ENCODE results near the gene COL4A1.
"Not testable (repeated sequence)": the region's sequence is repeated elsewhere in the genome, so short reads cannot be mapped to it uniquely, and the experiment has no call there.

Gene COL4A1

DNA sequence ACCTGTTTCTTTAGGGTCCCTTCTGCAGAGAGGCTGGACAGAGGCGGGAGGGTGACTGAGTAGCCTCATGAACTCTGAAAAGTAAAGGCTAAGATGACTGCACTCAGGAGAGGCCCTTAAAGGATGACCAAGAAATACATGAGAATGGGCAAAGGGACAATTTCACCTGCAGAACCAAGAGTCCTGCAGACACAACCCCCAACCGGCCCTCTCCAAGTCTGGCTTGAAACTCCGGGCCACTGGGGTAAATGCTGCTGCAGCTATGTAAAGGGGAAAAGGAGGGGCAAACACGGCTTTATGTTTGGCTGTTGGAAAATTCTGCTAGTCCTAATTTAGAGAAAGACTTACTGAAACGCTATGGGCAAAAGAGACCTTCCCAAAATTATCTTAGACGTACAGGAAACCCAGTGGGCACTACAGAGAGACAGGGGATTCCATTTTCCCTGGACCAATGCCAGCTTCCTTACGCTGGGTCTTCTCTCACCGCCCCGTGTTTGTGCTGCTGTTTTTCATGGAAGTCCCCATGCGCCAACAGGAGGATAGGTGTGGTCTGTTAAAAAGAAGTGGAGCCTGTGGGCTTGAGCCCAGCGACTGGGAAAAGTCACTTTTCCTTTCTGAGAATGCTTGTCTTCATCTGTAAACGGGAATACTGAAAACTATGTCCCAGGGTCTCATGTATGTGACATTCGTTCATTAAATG lies 10.7 kb upstream of the COL4A1 start:
- H3K4me1 ChIP-seq (ENCODE audit: control insufficient read depth, insufficient read depth, low read length, poor library complexity, severe bottlenecking), result no peaks in the 10 kb centered on the region
- DNase-seq, result no peak
- H3K9me3 ChIP-seq (ENCODE audit: control insufficient read depth, low read length), result no peaks in the 10 kb centered on the region
- H3K36me3 ChIP-seq (ENCODE audit: control insufficient read depth, insufficient read depth, low read length), result no peaks in the 10 kb centered on the region
- no peak overlapping the region for H3K4me3 ChIP-seq (ENCODE audit: insufficient read depth, low read depth, low read length, poor library complexity, severe bottlenecking)
- no peaks in the 10 kb centered on the region for H3K27me3 ChIP-seq (replicated peaks; ENCODE audit: control insufficient read depth, insufficient read depth, low read length, poor library complexity, severe bottlenecking)
- no peak overlapping the region for H3K27ac ChIP-seq (ENCODE audit: insufficient read depth, low read length, poor library complexity, severe bottlenecking)

DNA sequence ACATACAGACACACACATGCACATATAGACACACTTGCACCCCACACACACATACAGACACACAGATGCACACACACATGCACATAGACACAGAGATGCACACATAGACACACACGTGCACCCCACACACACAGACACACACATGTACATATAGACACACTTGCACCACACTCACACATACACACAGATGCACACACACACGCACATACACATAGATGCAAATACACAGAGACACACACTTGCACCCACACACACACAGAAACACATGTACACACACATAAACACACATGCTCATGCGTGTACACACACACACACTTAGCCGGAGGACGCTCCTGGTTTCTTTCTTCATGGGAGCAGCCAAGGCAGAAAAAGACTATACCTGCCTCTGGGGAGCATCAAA lies 10.1 kb upstream of the COL4A1 start:
- Histone ChIP-seq H3K4me3 (ENCODE audit: insufficient read depth, low read depth, low read length, poor library complexity, severe bottlenecking) (no peak overlapping the region), H3K27me3 (replicated peaks; ENCODE audit: control insufficient read depth, insufficient read depth, low read length, poor library complexity, severe bottlenecking) (no peaks in the 10 kb centered on the region), H3K27ac (ENCODE audit: insufficient read depth, low read length, poor library complexity, severe bottlenecking) (no peak overlapping the region), H3K36me3 (ENCODE audit: control insufficient read depth, insufficient read depth, low read length) (no peaks in the 10 kb centered on the region), H3K4me1 (ENCODE audit: control insufficient read depth, insufficient read depth, low read length, poor library complexity, severe bottlenecking) (no peaks in the 10 kb centered on the region), H3K9me3 (ENCODE audit: control insufficient read depth, low read length) (no peaks in the 10 kb centered on the region)
- DNase-seq, result no peak

DNA sequence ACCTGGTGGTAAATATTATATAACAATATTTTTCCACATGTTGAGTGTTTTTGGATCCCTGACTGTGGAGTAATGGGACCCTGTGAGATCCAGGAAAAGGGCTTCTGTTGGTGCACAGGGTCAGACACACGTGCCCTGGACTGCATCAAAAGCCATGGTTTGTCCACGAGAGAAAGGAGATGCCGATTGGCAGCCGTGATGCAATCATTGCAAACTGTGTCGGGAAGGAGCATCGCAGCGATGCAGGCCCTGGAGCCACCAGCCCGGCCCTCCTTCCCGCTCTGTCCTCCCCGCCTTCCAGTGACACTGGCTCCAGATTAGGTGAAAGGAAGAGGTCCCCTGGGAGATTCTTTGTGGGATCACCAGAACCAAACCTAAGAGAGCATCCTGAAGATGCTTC lies 9.2 kb upstream of the COL4A1 start:
- DNase-seq, result no peak
- Histone ChIP-seq H3K27ac (ENCODE audit: insufficient read depth, low read length, poor library complexity, severe bottlenecking) (no peak overlapping the region), H3K4me1 (ENCODE audit: control insufficient read depth, insufficient read depth, low read length, poor library complexity, severe bottlenecking) (no peaks in the 10 kb centered on the region), H3K36me3 (ENCODE audit: control insufficient read depth, insufficient read depth, low read length) (no peaks in the 10 kb centered on the region), H3K9me3 (ENCODE audit: control insufficient read depth, low read length) (no peaks in the 10 kb centered on the region), H3K27me3 (replicated peaks; ENCODE audit: control insufficient read depth, insufficient read depth, low read length, poor library complexity, severe bottlenecking) (no peaks in the 10 kb centered on the region), H3K4me3 (ENCODE audit: insufficient read depth, low read depth, low read length, poor library complexity, severe bottlenecking) (no peak overlapping the region)

DNA sequence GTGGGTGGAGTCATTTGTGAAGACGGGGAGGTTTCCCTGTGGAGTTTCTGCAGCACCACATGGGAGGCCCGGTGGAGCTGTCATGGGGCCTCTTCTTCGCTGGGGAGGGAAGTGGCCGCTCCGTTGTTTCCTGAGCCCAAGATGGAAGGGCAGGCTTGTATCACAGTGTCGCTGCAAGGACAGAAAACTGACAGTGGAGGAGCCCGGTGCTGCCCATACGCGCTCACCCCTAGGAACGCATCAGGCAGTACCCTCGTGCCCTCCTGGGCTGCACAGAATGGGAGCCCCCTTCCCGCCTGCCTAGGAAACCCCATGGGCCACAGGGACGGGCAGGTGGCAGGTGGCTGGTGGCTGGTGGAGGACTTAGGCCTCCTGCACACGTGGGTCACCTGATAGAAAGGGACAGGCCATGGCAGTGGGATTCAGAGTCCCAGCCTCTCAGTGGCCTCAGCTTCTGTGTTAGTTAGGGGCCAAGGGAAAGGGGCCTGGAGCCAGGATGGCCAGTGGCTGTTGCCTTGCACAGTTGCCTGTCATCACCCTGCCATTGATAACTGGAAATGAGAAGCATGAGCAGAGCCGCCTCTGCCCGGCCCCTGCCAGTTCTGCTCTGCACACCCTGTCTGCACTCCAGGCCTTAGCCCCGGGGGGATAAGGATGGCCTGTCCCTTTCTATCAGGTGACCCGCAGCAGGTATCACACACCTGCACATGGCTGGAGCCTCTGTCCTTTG lies 7.7 kb upstream of the COL4A1 start:
- no peaks in the 10 kb centered on the region for H3K4me1 ChIP-seq (ENCODE audit: control insufficient read depth, insufficient read depth, low read length, poor library complexity, severe bottlenecking)

DNA sequence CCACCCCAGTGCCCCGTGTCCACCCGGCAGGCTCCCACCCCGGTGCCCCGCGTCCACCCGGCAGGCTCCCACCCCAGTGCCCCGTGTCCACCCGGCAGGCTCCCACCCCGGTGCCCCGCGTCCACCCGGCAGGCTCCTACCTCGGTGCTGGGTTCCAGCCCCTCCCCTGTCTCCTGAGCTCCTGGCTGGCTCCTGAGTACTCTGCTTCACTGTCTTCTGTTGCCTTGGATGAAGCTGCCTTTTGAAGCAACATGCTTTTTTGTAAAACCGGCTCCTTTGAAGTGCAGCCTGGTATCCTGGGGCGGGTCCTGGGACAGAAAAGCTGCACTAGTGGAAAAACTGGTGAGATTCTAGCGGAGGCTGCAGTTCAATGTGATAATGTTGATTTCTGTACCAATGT lies 6.8 kb upstream of the COL4A1 start:
- not testable (repeated sequence) for H3K9me3 ChIP-seq (ENCODE audit: control insufficient read depth, low read length); H3K27me3 ChIP-seq (replicated peaks; ENCODE audit: control insufficient read depth, insufficient read depth, low read length, poor library complexity, severe bottlenecking); H3K4me3 ChIP-seq (ENCODE audit: insufficient read depth, low read depth, low read length, poor library complexity, severe bottlenecking); DNase-seq; H3K27ac ChIP-seq (ENCODE audit: insufficient read depth, low read length, poor library complexity, severe bottlenecking); H3K36me3 ChIP-seq (ENCODE audit: control insufficient read depth, insufficient read depth, low read length); H3K4me1 ChIP-seq (ENCODE audit: control insufficient read depth, insufficient read depth, low read length, poor library complexity, severe bottlenecking)

More for the DNA sequence above, 7.7 kb upstream of the COL4A1 start:
- Histone ChIP-seq H3K27ac (ENCODE audit: insufficient read depth, low read length, poor library complexity, severe bottlenecking) (no peak overlapping the region), H3K4me3 (ENCODE audit: insufficient read depth, low read depth, low read length, poor library complexity, severe bottlenecking) (no peak overlapping the region), H3K27me3 (replicated peaks; ENCODE audit: control insufficient read depth, insufficient read depth, low read length, poor library complexity, severe bottlenecking) (no peaks in the 10 kb centered on the region), H3K9me3 (ENCODE audit: control insufficient read depth, low read length) (no peaks in the 10 kb centered on the region), H3K36me3 (ENCODE audit: control insufficient read depth, insufficient read depth, low read length) (no peaks in the 10 kb centered on the region)
- DNase-seq, result no peak

DNA sequence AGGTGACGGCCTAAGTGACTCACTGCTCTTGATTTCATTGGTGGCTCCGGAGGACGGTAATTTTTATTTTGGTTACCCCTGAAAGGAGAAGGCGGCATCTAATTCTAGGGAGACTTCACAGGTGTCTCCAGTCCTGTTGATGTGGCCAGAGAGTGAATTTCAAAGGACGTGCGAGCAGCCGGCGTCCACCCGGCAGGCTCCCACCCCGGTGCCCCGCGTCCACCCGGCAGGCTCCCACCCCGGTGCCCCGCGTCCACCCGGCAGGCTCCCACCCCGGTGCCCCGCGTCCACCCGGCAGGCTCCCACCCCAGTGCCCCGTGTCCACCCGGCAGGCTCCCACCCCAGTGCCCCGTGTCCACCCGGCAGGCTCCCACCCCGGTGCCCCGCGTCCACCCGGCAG lies 6.3 kb upstream of the COL4A1 start:
- H3K4me1 ChIP-seq (ENCODE audit: control insufficient read depth, insufficient read depth, low read length, poor library complexity, severe bottlenecking); H3K4me3 ChIP-seq (ENCODE audit: insufficient read depth, low read depth, low read length, poor library complexity, severe bottlenecking): not testable (repeated sequence)

DNA sequence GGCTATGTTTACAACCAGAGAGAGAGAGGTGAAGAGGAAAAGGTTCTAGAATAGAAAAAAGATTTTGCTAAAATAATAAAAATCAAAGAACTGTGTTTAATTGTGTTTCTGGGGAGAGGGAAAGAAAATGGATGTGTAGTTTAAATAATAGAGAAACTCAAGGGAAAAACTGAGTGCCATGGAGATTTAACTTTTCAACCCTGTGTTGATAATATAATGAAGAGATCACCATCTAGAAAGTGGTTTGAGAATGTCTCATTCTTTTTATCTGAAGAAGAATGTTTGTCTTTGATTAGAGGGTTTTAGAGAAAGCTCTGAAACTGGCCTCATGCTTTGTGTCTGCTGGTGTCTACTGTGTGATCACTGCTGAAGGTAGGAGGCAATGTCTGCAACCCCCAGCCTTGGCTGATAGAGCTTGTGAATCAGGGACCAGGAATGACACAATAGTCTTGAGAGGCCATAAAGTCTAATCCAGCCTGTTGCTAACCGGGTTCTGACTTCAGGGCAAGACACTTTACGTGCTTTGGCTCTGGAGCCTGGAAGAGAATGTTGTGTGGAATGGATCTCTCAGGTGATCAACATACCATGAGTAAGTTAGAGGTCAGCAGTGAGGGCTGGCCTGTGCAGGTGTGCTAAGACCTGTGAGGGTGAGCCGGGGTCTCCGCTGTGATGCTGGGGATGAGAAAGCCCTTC lies 5.5 kb upstream of the COL4A1 start:
- no peak for DNase-seq
- Histone ChIP-seq H3K27me3 (replicated peaks; ENCODE audit: control insufficient read depth, insufficient read depth, low read length, poor library complexity, severe bottlenecking) (no peaks in the 10 kb centered on the region), H3K36me3 (ENCODE audit: control insufficient read depth, insufficient read depth, low read length) (no peaks in the 10 kb centered on the region), H3K4me3 (ENCODE audit: insufficient read depth, low read depth, low read length, poor library complexity, severe bottlenecking) (no peak overlapping the region), H3K4me1 (ENCODE audit: control insufficient read depth, insufficient read depth, low read length, poor library complexity, severe bottlenecking) (no peaks in the 10 kb centered on the region), H3K9me3 (ENCODE audit: control insufficient read depth, low read length) (no peaks in the 10 kb centered on the region), H3K27ac (ENCODE audit: insufficient read depth, low read length, poor library complexity, severe bottlenecking) (no peak overlapping the region)

More for the DNA sequence above, 6.3 kb upstream of the COL4A1 start:
- DNase-seq; H3K36me3 ChIP-seq (ENCODE audit: control insufficient read depth, insufficient read depth, low read length); H3K27me3 ChIP-seq (replicated peaks; ENCODE audit: control insufficient read depth, insufficient read depth, low read length, poor library complexity, severe bottlenecking); H3K9me3 ChIP-seq (ENCODE audit: control insufficient read depth, low read length); H3K27ac ChIP-seq (ENCODE audit: insufficient read depth, low read length, poor library complexity, severe bottlenecking): not testable (repeated sequence)

DNA sequence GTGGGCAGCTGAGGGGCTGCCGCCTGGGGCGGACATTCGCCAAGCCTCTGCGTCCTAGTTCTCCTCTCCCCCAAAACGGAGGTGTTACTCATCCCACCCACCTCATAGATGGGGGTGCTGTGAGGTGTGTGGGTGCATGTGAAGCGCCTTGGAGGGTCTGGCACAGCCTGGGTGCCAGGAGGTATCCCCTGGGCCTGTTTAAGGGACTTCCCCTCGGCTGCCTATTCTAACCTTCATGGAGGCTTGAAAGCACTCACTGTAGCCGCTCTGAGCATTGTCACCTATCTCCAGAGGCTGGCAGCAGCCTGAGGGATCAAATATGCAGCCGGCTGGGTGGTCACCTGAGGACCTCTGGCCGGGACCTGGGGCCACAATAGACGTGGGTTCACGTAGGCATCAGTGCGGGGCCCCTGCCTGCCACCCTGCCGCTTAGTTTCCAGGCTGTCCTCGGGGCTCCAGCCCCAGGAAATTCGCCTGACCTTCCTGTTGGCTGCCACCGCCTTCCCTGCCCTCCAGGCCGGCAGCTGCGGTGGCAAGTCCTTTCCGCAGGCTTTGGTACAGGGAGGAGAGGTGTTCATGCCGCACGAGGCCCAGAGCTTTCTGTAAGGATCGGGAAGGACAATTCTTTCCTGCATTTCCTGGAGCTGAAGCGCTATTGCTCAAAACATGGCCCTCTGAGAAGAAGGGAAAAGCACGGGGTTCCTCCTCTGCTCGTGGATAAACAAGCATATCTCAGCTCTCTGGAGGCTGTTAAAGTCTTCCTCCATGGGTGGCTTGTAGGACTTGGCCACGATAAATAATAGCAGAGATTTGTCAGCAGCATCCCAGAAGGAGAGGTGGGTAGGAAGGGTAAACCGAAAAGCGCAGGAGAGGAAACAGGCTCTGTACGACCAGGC lies 4.7 kb upstream of the COL4A1 start:
- Histone ChIP-seq H3K4me1 (ENCODE audit: control insufficient read depth, insufficient read depth, low read length, poor library complexity, severe bottlenecking) (no peaks in the 10 kb centered on the region), H3K4me3 (ENCODE audit: insufficient read depth, low read depth, low read length, poor library complexity, severe bottlenecking) (no peak overlapping the region)

DNA sequence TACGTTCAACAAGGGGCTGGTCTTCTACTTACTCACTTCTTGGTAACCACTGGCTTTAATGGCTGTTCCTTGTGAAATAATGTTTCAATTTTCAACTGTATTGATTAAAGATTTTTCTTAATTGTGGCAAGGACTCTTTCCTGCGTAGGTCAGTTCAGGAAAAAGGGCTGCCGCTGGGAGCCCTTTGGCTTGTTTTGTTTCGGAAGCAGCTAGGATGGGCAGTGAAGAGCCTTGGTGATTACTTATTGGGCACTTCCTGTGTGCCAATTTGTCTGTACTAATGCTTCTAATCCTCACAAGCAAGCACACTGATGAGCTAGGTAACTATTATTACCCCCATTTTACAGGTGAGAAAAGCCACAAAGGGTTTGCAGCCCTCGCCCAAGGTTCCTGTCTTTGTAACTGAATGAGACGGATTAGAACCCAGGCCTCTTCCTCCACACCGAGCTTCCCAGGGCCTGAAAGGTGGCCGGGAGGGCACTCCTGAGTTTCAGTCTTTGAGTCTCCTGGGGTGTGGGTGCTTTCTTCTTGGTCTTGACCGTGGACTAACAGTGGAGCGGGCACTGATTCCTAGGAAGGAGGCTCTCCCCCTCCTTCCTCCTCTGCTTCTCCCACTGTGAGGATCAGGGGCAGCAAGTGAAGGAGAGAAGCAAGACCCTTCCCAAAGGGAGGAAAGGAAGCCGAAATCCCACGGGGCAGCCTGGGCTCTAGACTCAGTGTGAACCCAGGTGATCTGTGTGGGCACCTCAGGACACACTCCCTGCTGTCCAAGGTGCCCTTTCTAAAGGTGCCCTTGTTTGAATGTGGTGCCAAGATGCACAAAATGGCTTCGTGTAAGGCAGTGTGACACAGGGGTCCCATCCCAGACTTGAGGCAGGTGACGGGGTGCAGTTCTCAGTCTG lies 3.8 kb upstream of the COL4A1 start:
- Histone ChIP-seq H3K36me3 (ENCODE audit: control insufficient read depth, insufficient read depth, low read length) (no peaks in the 10 kb centered on the region), H3K27ac (ENCODE audit: insufficient read depth, low read length, poor library complexity, severe bottlenecking) (no peak overlapping the region), H3K27me3 (replicated peaks; ENCODE audit: control insufficient read depth, insufficient read depth, low read length, poor library complexity, severe bottlenecking) (no peaks in the 10 kb centered on the region), H3K4me1 (ENCODE audit: control insufficient read depth, insufficient read depth, low read length, poor library complexity, severe bottlenecking) (no peaks in the 10 kb centered on the region), H3K4me3 (ENCODE audit: insufficient read depth, low read depth, low read length, poor library complexity, severe bottlenecking) (no peak overlapping the region), H3K9me3 (ENCODE audit: control insufficient read depth, low read length) (no peaks in the 10 kb centered on the region)
- no peak for DNase-seq

More for the DNA sequence above, 4.7 kb upstream of the COL4A1 start:
- H3K9me3 ChIP-seq (ENCODE audit: control insufficient read depth, low read length), result no peaks in the 10 kb centered on the region
- DNase-seq, result no peak
- H3K36me3 ChIP-seq (ENCODE audit: control insufficient read depth, insufficient read depth, low read length), result no peaks in the 10 kb centered on the region
- no peak overlapping the region for H3K27ac ChIP-seq (ENCODE audit: insufficient read depth, low read length, poor library complexity, severe bottlenecking)
- H3K27me3 ChIP-seq (replicated peaks; ENCODE audit: control insufficient read depth, insufficient read depth, low read length, poor library complexity, severe bottlenecking), result no peaks in the 10 kb centered on the region
